ENCODE data around the gene NRIP1. TPM values are rescaled to one million over a fixed set of nuclear protein-coding genes. Genes with fewer than 3 reads are reported as not detected.

NRIP1 gene
- total and polyA plus RNA-seq, 2 experiments from 2014 or later = 9.1 to 16.8 TPM

DNA sequence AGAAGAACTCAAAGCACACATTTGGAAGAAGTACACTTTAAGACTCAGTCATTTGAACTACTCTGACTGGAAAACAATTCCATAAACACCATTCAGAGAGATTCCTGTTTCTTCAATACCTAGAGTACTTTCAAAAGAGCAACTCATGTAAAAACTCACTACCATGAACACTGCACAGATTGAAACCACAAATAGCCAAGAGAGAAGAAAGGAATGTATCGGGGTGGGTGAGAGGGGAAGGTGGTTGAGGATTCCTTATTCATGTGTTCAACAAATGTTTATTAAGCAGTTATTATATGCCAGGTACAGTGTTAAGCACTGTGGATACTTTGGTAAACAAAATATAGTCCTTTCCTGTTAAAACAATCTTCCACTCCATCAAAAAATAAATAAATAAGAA, 64.7 kb downstream of the NRIP1 start:
- DNase-seq (ENCODE audit: low read depth in 1 of 2, low spot score in 1 of 2) = peak in 1 of 2 donors; percentile 60
- H3K9me3 ChIP-seq (ENCODE audit: low read depth) = no peaks in the 10 kb centered on the region
- no peaks in the 10 kb centered on the region for H3K27me3 ChIP-seq
- no peak for TF ChIP-seq CTCF (IDR thresholded peaks at IDR 0.05; ENCODE audit: low read depth, low read length)
- no peak overlapping the region for H3K4me3 ChIP-seq
- H3K4me1 ChIP-seq (ENCODE audit: low read depth) = peaks cover 14% of the 10 kb centered on the region
- no peak overlapping the region for H3K27ac ChIP-seq
- no peaks in the 10 kb centered on the region for H3K36me3 ChIP-seq

DNA sequence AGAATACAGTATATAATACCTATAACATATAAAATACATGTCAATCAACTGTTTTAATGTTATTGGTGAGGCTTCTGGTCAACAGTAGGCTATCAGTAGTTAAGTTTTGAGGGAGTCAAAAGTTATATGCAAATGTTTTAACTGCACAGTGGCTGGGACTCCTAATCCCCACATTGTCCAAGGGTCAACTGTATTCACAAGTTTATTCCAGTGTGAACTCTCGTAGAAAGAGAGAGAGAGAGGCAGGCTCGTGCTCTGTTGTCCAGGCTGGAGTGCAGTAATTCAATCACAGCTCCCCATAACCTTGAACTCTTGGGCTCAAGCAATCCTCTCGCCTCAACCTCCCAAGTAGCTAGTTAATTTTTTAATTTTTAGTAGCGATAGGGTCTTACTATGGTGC, 66.0 kb downstream of the NRIP1 start:
- no peak for DNase-seq (ENCODE audit: low read depth in 1 of 2, low spot score in 1 of 2)
- Histone ChIP-seq H3K9me3 (ENCODE audit: low read depth) (no peaks in the 10 kb centered on the region), H3K4me3 (no peak overlapping the region), H3K27me3 (no peaks in the 10 kb centered on the region), H3K4me1 (ENCODE audit: low read depth) (peaks cover 13% of the 10 kb centered on the region), H3K27ac (no peak overlapping the region), H3K36me3 (no peaks in the 10 kb centered on the region)
- TF ChIP-seq CTCF (IDR thresholded peaks at IDR 0.05; ENCODE audit: low read depth, low read length) = no peak

- Histone ChIP-seq H3K36me3 (no peaks in the 10 kb centered on the region), H3K4me3 (no peak overlapping the region)
These were observed 66.5 kb downstream of the NRIP1 start for GRCh38 chr21:14998336-14998735.

DNA sequence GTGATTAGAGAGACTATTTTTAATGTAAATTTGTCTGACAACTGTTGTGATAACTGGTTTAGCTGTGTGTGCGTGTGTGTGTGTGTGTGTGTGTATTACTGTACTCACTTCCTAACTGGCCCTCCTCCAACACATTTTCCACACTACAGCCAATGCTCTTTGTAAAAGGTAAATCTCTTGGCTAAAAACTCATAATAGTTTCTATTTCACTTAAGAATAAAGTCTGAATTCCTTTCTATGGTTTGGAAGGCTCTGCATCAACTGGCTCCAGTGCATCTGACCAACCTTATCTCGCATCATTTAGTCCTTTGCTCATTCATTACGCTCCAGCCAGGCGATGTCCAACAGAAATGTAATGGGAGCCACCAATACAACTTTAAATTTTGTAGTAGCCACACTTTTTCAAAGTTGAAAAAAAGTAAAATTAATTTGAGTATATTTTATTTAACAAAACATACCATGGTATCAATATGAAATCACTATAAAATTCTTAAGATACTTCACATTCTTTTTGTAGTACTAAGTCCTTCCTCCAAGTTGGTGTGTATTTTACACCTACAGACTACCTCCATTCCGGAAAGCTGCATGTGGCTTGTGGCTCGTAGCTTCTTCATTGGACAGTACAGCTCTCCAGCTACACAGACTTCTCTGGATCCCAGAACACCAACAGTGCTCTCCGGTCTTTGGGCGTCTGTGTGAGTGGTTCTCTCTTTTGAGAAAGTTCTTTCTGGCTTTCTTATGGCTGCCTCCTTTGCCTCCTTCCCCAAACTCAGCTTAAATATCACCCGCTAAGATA, 68.9 kb downstream of the NRIP1 start:
- H3K36me3 ChIP-seq = no peaks in the 10 kb centered on the region
- H3K4me1 ChIP-seq (ENCODE audit: low read depth) = no peaks in the 10 kb centered on the region
- TF ChIP-seq CTCF (IDR thresholded peaks at IDR 0.05; ENCODE audit: low read depth, low read length) = no peak
- H3K27ac ChIP-seq = no peak overlapping the region
- DNase-seq (ENCODE audit: low read depth in 1 of 2, low spot score in 1 of 2) = peak in 1 of 2 donors; percentile 80
- H3K4me3 ChIP-seq = no peak overlapping the region
- no peaks in the 10 kb centered on the region for H3K27me3 ChIP-seq
- no peaks in the 10 kb centered on the region for H3K9me3 ChIP-seq (ENCODE audit: low read depth)

More at GRCh38 chr21:14998336-14998735, 66.5 kb downstream of the NRIP1 start:
- no peaks in the 10 kb centered on the region for H3K27me3 ChIP-seq
- no peaks in the 10 kb centered on the region for H3K9me3 ChIP-seq (ENCODE audit: low read depth)
- no peak overlapping the region for H3K27ac ChIP-seq
- TF ChIP-seq CTCF (IDR thresholded peaks at IDR 0.05; ENCODE audit: low read depth, low read length) = no peak
- peaks cover 10% of the 10 kb centered on the region for H3K4me1 ChIP-seq (ENCODE audit: low read depth)
- no peak for DNase-seq (ENCODE audit: low read depth in 1 of 2, low spot score in 1 of 2)

GRCh38 chr21:14995226-14995625, 69.6 kb downstream of the NRIP1 start:
- Histone ChIP-seq H3K27ac (peak overlapping the region; percentile 42), H3K9me3 (ENCODE audit: low read depth) (no peaks in the 10 kb centered on the region), H3K36me3 (no peaks in the 10 kb centered on the region), H3K4me1 (ENCODE audit: low read depth) (no peaks in the 10 kb centered on the region), H3K27me3 (no peaks in the 10 kb centered on the region), H3K4me3 (no peak overlapping the region)
- no peak for DNase-seq (ENCODE audit: low read depth in 1 of 2, low spot score in 1 of 2)
- TF ChIP-seq CTCF (IDR thresholded peaks at IDR 0.05; ENCODE audit: low read depth, low read length) = no peak

All from cardiac muscle cell (in vitro differentiated cells and primary cell).